ENCODE data around the gene GTF2F2.
A peak's percentile ranks its signal among the peaks of the same experiment; 100 is the strongest.
"Not testable (repeated sequence)": the region's sequence is repeated elsewhere in the genome, so short reads cannot be mapped to it uniquely, and the experiment has no call there.

GTF2F2 gene

GRCh38 chr13:45256254-45256653, 135.9 kb downstream of the GTF2F2 start:
- no peak for DNase-seq (ENCODE audit: low spot score)

GRCh38 chr13:45257638-45258333, 137.5 kb downstream of the GTF2F2 start:
- DNase-seq (ENCODE audit: low spot score) = no peak

GRCh38 chr13:45258334-45258675, 138.0 kb downstream of the GTF2F2 start:
- no peak for DNase-seq (ENCODE audit: low spot score)

GRCh38 chr13:45267215-45267614, 146.9 kb downstream of the GTF2F2 start:
- no peak for DNase-seq (ENCODE audit: low spot score)

- DNase-seq (ENCODE audit: low spot score) = no peak
These were observed 148.9 kb downstream of the GTF2F2 start for GRCh38 chr13:45269204-45269603.

- no peak for DNase-seq (ENCODE audit: low spot score)
These were observed 156.6 kb downstream of the GTF2F2 start for GRCh38 chr13:45276913-45277312.

- DNase-seq (ENCODE audit: low spot score) = no peak
These were observed 157.9 kb downstream of the GTF2F2 start for GRCh38 chr13:45278096-45278645.

- no peak for DNase-seq (ENCODE audit: low spot score)
These were observed 159.7 kb downstream of the GTF2F2 start for GRCh38 chr13:45280011-45280410.

- DNase-seq (ENCODE audit: low spot score) = peak; percentile 47
These were observed 160.7 kb downstream of the GTF2F2 start for GRCh38 chr13:45280751-45281634.

- no peak for DNase-seq (ENCODE audit: low spot score)
These were observed 162.7 kb downstream of the GTF2F2 start for GRCh38 chr13:45282994-45283393.

GRCh38 chr13:45289936-45290563, 169.7 kb downstream of the GTF2F2 start:
- DNase-seq (ENCODE audit: low spot score) = no peak

GRCh38 chr13:45292176-45292575, 171.9 kb downstream of the GTF2F2 start:
- no peak for DNase-seq (ENCODE audit: low spot score)

GRCh38 chr13:45295536-45295935, 175.2 kb downstream of the GTF2F2 start:
- DNase-seq (ENCODE audit: low spot score) = no peak

GRCh38 chr13:45296259-45296658, 175.9 kb downstream of the GTF2F2 start:
- peak; percentile 30 for DNase-seq (ENCODE audit: low spot score)

- no peak for DNase-seq (ENCODE audit: low spot score)
These were observed 177.3 kb downstream of the GTF2F2 start for GRCh38 chr13:45297456-45298205.

- DNase-seq (ENCODE audit: low spot score) = no peak
These were observed 177.8 kb downstream of the GTF2F2 start for GRCh38 chr13:45298206-45298505.

GRCh38 chr13:45298550-45298949, 178.2 kb downstream of the GTF2F2 start:
- not testable (repeated sequence) for DNase-seq (ENCODE audit: low spot score)

- no peak for DNase-seq (ENCODE audit: low spot score)
These were observed 178.9 kb downstream of the GTF2F2 start for GRCh38 chr13:45299194-45299593.

GRCh38 chr13:45300190-45300985, 180.1 kb downstream of the GTF2F2 start:
- no peak for DNase-seq (ENCODE audit: low spot score)

GRCh38 chr13:45301263-45301662, 181.0 kb downstream of the GTF2F2 start:
- DNase-seq (ENCODE audit: low spot score) = no peak

- no peak for DNase-seq (ENCODE audit: low spot score)
These were observed 182.2 kb downstream of the GTF2F2 start for GRCh38 chr13:45302507-45302906.

Data from kidney capillary endothelial cell (primary cell).